Lung microvascular endothelial cell (primary cell): Measurements from ENCODE around the gene RAB31. TPM values are rescaled to one million over a fixed set of nuclear protein-coding genes. Genes with fewer than 3 reads are reported as not detected.

ENCODE experiments used
- DNase-seq, 2 donors: peaks; one replicate each; pipeline versions ENCODE4 v3.0.0 to v3.0.0-alpha.2; 2010; ENCODE audit warnings: low read depth in 2 of 2
- total RNA-seq: library from RNA; depleted of rRNA; stranded (reverse); fragments of >200 nt; gene quantifications from 2 replicates; pipeline ENCODE4 v1.2.1, GENCODE V29; 2014

RAB31 gene
- total RNA-seq, 1 donor from 2014 or later: 44.0 TPM

DNA sequence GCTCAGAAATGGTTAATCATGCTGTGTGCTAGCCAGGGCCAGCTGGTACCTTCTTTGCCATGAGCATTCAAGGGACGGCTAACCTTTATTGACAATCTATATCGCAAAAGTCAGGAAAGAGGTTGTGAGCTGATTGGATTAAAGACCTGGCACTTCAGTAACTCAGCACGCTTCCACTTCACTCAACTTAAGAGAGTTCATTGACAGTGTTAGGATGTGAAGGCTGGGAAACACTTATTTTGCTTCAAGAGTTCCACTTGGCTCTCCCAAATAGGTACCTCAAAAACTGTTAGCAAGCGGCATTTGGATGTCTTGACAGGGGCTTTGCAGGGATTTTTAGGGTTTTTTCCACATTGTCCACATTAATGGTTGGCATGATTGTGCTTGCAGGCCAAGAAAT lies 152.6 kb downstream of the RAB31 start:
- no peak for DNase-seq

- no peak for DNase-seq
Measured at GRCh38 chr18:9861157-9861556, 153.1 kb downstream of the RAB31 start.

DNA sequence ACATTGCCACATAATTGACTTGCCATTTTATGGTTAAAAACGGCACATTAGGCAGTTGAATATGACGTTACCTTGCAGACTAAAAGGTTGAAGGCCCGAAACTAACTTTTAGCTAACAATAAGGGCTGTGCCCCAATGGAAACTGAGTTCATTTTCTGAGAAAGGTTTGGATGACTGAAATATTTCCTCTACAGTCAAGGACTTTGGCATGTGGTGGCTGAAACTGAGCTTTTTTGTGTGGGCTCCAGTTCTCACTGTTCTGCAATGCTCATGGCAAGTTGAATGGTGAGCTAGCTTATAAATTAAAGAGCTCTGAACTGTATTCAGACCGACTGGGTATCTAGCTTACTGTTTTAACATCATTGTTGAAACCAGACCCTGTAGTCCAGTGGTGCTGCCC lies 153.8 kb downstream of the RAB31 start:
- DNase-seq: no peak

GRCh38 chr18:9862686-9863085 lies 154.6 kb downstream of the RAB31 start:
- DNase-seq: no peak

DNA sequence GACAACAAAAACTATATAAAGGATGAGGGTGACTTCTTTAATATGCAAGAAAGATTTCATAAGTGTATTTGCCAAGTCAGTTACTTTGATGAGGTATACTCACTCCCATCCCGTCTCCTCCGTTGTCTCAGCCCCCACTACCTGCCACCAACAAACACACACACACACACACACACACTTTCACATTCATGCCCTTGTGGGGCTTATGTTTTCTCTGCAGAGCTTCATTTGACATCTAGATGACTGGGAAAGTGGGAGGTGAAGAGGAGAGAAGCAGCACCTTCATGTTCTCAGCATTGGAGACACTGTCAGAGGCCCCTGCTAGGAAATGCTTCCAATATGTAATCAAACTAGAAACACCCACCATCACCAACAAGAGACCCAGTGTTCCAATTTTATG lies 155.2 kb downstream of the RAB31 start:
- DNase-seq: no peak

GRCh38 chr18:9865764-9866490 lies 157.8 kb downstream of the RAB31 start:
- no peak for DNase-seq

DNA sequence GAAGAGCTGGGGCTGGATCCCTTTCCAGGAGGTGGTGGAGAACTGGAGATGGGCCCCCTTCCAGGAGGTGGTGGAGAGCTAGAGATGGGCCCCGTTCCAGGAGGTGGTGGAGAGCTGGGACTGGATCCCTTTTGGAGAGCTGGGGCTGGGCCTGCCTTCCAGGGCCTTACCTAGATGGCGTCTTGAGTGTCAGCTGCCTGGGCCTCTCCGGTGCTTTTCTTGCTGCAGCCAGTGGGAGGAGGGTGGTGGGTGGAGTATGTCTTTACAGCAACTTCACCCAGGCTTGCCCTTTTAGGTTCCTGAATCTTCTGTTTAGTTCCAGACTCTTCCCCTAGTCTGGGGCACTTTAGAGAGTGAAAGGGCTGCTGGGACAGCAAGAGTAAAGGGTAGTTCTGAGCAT lies 158.5 kb downstream of the RAB31 start:
- no peak for DNase-seq

DNA sequence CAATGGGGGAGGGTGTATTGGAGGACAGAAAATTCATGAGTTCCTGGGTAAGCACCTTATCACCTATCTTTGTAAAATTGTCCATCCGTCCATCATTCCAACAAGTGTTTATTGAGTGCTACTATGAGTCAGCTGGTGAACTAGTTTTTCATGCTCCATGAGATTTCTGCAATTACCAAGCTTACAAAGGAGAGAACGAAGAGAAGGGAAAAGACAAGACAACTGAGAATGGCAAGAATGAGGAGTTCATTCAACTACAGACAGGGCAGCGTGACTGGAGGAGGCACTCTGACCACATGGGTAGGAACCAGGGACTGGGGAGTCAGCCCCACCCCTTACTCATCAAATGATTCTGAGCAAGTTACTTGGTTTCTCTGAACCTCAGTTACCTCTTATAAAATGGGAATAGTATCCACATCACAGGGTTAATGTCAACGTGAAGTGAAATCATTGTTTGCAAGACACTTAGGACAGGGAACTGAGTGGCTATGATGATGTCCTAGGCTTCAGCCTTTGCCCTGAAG lies 159.0 kb downstream of the RAB31 start:
- DNase-seq: no peak

DNA sequence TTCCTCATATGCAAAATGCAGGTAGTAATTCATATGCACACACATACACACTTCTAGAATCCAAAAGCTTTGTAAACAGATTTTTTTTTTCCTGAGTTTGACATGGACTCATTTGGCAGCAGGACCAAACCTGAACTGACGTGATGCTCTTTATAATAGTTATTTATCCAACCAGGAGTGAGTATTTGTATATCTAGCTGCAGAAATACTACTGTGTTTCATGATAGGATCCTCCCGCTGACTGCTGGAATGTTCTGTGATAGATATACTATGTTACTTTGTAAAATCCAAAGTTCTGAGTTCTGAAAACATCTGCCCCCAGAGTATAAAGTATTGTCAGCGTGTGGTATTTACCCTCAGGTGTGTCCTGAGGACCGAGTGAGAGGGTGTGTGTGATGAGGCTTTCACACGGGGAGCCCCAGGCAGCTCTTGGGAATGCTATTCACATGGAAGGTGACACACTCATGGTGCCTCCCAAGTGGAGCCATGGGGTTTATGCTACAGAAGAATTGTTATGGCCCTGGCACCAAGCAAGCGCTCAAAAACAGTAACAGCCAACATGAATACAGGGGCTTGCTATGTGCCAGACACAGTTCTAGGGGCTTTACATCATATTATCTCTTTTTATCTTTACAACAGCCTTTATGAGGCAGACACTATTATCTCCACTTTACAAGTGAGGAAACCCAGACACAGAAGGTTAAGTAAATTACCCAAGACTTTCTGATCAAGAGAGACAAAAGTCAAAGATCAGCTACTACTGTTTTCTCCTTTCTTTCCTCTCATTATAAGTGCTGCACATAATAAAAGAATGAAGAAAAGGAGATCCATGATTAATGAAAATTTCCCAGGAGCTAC lies 161.0 kb downstream of the RAB31 start:
- no peak for DNase-seq

DNA sequence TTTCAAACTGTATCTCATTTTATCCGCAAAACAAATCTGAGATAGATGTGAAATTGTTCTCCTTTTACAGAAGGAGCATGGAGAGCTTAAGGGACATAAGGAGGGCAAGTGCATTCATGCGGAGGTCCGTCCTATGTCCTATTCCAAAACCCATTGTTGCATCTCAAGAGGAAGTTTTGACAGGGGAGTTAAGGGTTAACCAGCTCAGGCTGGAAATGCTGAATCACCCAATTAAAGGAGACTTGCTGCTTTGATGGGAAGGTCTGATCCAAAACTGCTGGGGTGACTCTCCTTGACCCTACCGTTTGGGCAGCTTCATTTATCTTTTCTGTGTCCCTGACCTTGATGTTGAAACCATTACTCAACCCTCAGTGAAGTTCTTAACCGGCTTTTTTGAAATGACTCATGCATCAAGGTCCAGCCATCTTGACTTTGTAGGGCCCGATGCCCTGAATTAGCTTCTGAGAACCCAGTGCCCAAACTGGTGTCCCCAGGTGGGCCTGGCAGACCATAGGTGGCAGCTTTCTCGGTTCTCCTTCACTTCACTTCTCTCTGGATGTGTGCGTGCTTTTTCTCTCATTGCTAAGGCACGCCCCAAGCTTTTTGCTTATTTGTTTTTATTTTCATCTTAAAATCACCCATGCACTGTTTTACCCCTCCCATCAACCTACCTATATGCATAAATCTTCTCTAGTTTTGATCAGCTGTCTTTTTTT lies 161.8 kb downstream of the RAB31 start:
- DNase-seq: peak in 1 of 2 donors; percentile 60

DNA sequence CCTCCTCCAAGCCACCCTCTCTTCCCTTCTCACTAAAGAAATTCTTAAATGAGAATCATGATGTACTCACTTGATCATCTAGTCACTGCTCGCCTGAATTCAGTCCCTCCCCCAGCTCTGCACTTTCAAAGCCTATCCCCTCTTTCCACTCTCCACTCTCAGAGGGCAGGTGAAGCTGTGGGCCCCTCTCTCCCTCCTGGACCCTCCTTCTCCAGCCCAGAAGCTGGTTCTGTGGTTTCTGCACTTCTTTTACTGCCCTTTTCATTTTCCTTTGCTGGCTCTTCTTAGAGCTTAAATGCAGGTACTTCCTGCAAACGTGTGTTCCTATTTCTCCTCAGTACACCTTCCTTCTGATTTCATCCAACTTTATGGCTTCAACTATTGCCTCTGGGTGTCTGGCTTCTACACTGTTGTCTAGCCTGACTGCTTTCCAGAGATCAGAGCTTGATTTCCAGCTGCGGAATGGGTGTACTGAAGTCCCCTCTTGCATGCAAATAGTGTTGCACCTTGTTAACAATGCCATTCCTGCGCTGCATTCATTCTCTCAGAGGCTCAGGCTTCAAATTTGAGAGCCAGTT lies 162.4 kb downstream of the RAB31 start:
- no peak for DNase-seq

DNA sequence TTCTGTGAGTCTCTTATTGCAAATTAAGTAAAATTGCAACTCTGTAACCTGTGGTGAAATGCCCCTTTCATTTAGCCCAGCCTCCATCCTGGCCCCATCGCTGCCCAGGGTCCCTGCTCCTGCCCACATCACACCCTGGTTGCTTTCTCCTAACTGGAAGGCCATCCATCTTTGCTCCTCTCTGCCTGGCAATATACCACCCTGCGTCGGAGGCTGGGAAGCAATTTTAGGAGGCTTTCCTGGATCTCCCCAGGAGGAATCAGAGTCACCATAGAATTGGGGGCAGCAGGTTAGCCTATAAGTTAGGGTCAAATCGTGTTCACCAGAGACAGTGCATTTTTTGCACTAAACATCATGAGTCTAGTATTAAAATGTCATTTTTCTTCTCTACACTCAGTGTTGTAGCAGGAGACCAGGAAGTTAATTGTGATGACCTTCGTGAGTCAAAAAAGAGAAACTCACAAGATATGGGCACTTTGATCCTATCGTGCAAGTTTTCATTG lies 163.2 kb downstream of the RAB31 start:
- DNase-seq: no peak

DNA sequence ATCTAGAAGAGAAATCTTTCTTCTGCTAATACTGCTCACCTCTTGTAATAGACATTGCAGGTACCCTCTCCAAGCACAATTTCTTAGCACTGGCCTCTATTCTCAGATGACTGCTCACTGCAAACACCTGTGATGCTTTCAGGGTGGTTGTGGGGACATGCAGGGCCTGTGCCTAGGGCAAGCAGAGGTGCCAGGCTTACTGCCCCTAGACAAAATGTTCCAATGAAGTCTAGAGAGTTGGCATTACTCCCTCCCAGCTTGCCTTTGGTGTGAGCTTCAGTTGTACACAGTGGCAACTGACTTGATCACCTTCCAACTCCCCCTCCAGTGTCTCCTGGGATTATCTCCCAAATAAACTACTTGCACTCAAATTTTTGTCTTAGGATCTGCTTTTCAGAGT lies 164.7 kb downstream of the RAB31 start:
- DNase-seq: no peak

DNA sequence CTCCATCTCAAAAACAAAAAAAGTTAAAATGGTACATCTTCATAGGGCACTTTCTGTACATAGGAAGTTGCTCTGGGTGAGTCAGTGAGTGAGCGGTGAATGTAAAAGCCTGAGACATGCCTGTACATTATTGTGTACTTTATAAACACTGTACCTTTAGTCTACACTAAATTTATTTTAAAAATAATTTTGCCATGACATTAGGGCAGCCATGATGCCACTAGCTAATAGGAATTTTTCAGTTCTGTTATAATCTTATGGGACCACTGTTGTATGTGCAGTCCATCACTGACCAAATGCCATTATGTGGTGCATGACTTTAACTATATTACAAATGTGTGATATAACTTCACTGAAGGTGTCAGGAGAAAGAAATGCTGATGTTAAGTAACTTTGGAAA lies 166.6 kb downstream of the RAB31 start:
- DNase-seq: peak in 1 of 2 donors; percentile 45

DNA sequence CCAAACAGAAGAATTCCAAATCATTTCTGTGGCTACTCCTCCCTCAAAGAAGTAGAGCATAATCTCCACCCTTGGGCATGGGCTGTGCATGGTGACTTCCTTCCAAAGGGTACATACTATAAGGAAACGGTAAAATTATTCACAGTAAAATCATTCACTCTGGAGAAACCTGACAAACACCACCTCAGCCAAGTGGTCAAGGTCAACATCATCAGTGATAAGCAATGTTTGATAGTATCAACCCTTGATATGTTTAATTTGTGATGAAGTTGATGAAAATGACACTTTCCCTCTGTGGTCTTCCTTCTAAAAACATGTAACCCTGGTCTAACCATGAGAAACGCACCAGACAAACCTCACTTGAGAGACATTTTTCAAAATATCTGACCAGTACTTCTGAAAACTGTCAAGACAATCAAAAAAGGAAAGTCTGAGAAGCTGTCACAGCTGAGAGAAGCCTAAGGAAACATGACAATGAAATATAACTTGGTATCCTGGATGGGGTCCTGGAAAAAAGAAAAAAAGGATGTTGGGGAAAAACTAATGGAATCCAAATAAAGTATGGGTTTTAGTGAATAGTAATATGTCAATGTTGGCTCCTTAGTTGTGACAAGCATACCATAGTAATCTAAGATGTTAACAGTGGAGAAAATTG lies 168.2 kb downstream of the RAB31 start:
- no peak for DNase-seq

DNA sequence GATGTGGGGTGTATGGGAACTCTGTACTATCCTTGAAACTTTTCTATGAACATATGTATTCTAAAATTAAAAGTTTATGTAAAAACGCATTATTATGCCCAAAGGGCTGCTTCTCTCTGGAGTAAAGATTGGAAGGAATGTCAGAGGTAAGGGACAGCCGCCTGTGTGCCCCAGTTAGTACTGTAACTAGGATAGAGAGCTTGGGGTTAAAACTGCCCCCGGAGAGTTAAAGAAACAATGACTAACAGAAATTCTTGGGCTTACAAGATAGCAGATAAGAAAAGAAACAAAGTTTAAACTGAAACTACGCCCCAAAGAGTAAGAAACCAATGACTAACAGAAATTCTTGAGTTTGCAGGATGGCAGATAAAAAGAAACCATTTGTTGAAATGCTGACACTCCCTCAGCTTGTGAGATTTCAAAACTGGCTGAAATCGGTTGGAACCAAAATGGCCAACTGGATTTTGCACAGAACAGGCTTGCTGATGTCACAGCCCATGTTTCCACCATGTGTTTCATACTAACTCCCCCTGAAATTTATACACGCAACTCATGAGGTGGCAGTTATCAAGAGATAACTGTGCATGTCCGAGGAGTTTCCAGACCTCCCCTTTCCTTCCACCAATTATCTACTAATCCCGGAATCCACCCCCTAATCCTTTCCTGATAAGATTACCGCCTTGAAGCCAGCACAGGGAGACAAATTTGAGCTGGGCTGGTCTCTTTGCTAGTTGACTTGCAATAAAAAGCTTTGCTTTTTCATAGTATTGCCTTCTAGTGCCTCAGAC lies 169.0 kb downstream of the RAB31 start:
- DNase-seq: peak; percentile 59 to 79

DNA sequence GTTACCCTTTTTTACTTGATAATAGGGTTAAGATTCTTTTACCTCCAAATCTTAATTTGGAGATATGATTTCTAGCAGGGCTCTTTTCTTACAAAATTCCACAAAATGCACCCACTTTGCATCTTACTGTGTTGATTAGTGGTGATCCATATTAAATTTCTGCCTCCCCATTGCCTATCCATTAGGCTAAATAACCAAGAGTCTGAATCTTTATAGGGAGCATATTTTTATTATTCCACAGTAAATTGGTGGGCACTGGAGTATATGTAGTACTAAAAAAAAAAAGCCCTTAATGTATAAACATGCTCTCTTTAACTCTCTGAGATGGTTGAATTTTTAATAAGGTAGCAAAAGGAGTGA lies 169.5 kb downstream of the RAB31 start:
- no peak for DNase-seq

DNA sequence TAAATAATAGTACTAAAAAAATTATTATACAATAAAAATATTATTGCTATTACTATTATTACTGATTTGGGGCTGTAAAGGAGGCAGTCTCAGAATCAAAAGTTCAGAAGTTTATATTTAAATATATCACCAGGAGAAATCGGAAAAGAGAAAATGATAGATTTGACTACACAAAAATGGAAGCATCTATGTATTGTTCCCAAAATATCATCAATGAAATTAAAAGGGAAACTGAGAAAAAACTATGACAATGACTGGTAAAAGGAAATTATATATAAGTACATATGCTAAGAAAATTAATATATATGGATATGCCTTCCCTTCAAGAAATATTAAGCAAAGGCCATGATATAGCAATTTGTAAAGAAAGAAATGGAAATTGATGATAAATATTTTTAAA lies 170.0 kb downstream of the RAB31 start:
- DNase-seq: no peak

DNA sequence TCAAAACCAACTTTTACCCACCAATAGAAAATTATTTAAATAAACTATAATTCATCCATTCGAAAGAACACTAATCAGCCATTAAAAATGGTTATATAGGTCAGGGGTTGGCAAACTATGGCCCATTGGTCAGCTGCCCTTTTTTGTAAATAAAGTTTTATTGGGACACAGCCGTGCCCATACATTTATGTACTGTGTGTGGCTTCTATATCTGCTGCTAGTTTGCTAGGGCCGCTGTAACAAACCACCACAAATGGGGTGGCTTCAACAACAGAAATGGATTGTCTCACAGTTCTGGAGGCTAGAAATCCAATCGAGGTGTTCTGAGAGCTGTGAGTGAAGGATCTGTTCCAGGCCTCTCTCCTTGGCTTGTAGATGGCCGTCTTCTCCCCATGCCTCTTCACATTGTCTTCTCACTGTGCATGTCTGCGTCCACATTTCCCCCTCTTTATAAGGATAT lies 170.7 kb downstream of the RAB31 start:
- DNase-seq: no peak

DNA sequence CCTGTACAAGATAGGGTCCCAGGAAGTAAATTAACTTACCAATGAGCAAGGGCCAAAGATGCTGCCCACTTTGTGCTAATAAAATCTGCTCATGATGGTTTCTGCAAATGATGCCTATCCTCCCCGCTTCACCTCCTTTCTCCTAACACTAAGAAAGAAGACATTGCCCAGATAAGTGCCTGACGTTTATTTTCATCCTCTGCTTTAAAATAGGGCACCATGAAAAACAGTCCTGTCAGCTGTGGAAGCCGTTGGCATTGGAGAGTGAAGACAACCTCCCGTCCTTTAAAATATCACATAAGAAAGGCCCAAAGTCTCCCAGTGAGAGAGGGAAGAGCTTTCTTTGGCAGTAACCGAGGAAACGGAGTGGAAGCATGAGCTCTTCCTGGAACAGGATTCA lies 176.0 kb downstream of the RAB31 start:
- DNase-seq: no peak
